ENCODE results near the gene APPBP2.

The APPBP2 gene

GRCh38 chr17:60545465-60546191 lies 19.6 kb upstream of the APPBP2 start:
- H3K4me3 ChIP-seq (ENCODE audit: low read depth, low read length), result no peak overlapping the region
- no peak for TF ChIP-seq CTCF (IDR thresholded peaks at IDR 0.05; ENCODE audit: borderline replicate concordance, insufficient read depth, low read depth, low read length)

- TF ChIP-seq CTCF (IDR thresholded peaks at IDR 0.05; ENCODE audit: borderline replicate concordance, insufficient read depth, low read depth, low read length), result no peak
Measured at GRCh38 chr17:60542071-60542470, 16.0 kb upstream of the APPBP2 start.

GRCh38 chr17:60540460-60540859 lies 14.4 kb upstream of the APPBP2 start:
- no peak for TF ChIP-seq CTCF (IDR thresholded peaks at IDR 0.05; ENCODE audit: borderline replicate concordance, insufficient read depth, low read depth, low read length)

More at GRCh38 chr17:60542071-60542470, 16.0 kb upstream of the APPBP2 start:
- no peak overlapping the region for H3K4me3 ChIP-seq (ENCODE audit: low read depth, low read length)

GRCh38 chr17:60539807-60540206 lies 13.8 kb upstream of the APPBP2 start:
- no peak overlapping the region for H3K4me3 ChIP-seq (ENCODE audit: low read depth, low read length)
- TF ChIP-seq CTCF (IDR thresholded peaks at IDR 0.05; ENCODE audit: borderline replicate concordance, insufficient read depth, low read depth, low read length), result no peak

More at GRCh38 chr17:60540460-60540859, 14.4 kb upstream of the APPBP2 start:
- no peak overlapping the region for H3K4me3 ChIP-seq (ENCODE audit: low read depth, low read length)

- TF ChIP-seq CTCF (IDR thresholded peaks at IDR 0.05; ENCODE audit: borderline replicate concordance, insufficient read depth, low read depth, low read length), result no peak
- H3K4me3 ChIP-seq (ENCODE audit: low read depth, low read length), result no peak overlapping the region
Measured at GRCh38 chr17:60538726-60539125, 12.7 kb upstream of the APPBP2 start.

- H3K4me3 ChIP-seq (ENCODE audit: low read depth, low read length), result no peak overlapping the region
- no peak for TF ChIP-seq CTCF (IDR thresholded peaks at IDR 0.05; ENCODE audit: borderline replicate concordance, insufficient read depth, low read depth, low read length)
Measured at GRCh38 chr17:60535382-60536279, 9.6 kb upstream of the APPBP2 start.
